Measurements from ENCODE around the gene CFAP100.

GRCh38 chr3:126480206-126480605 lies 85.5 kb downstream of the CFAP100 start:
- TF ChIP-seq POLR2A (IDR thresholded peaks at IDR 0.05), result no peak
- TF ChIP-seq CTCF (IDR thresholded peaks at IDR 0.05), result no peak

Measured in adrenal gland (tissue), 5 donors.